GM21367 (cell line): Measurements from ENCODE around the gene ARHGEF38.
"Not testable (repeated sequence)": the region's sequence is repeated elsewhere in the genome, so short reads cannot be mapped to it uniquely, and the experiment has no call there.

Experiments
- ATAC-seq: cut with Tn5 transposase; IDR thresholded peaks from one replicate; pipeline ENCODE4 v1.9.1; 2021; ENCODE audit not compliant: unreplicated experiment

ARHGEF38 gene

DNA sequence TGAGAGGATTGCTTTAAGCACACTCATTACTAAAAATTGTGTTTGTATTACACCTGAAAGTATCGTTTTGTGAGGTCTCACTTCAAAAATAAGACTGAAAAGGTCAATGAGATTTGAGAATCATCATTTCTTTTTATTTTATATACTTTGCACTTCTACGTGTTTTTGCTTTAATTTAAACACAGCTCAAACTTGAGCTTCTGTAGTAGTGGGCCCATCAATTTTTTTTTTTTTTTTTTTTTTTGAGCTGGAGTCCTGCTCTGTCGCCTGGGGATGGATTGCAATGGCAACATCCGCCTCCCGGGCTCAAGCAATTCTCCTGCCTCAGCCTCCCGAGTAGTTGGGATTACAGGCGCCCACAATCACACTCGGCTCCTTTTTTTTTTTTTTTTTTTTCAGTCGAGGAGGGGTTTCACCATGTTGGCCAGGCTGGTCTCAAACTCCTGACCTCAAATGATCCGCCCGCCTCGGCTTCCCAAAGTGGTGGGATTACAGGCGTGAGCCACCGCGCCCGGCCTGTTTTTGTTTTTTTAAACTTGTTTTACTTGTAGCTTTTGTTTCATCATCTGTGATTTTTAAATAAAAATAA is 157.7 kb downstream of the ARHGEF38 start:
- no peak for ATAC-seq

GRCh38 chr4:105710678-105711077 is 158.3 kb downstream of the ARHGEF38 start:
- ATAC-seq = no peak

DNA sequence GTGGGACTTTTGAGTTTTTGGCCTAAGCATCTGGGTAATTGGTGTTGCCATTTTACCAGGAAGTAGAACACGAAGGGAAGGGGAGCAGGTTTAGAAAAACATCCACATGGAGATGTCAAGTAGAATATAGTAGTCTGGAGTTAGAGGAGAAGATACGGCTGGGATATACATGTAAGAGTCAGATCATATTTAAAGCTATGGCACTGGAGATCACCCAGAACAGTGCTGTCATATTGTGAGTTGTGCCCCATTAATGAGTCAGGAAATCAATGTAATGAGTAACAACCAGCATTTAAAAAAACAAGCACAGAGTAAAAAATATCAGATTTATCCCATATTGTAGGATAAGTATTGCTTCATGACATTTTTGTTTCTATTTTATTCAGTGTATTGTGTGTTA is 160.3 kb downstream of the ARHGEF38 start:
- ATAC-seq = no peak

- ATAC-seq = peak; percentile 56
Measured at GRCh38 chr4:105714071-105714521, 161.7 kb downstream of the ARHGEF38 start.

DNA sequence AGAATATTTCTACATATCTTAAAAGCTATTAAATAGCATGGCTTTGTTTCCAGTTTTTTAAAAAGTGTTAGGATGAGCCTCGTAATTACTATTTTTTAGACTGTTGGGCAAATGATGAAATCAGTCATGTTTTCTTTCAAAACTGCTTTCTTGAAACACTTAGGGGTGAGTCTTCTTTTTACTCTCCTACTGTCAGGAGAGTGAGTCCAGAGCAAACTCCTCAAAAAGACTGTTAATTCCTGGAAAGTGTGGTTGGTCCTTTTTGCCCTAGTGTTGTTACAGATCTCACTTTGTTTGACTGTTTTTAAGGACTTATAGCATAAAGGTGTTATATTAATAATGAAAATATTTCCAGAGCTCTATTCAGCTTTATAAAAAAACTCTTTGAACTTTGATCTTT is 162.5 kb downstream of the ARHGEF38 start:
- ATAC-seq = no peak

GRCh38 chr4:105715692-105716278 is 163.4 kb downstream of the ARHGEF38 start:
- ATAC-seq = no peak

DNA sequence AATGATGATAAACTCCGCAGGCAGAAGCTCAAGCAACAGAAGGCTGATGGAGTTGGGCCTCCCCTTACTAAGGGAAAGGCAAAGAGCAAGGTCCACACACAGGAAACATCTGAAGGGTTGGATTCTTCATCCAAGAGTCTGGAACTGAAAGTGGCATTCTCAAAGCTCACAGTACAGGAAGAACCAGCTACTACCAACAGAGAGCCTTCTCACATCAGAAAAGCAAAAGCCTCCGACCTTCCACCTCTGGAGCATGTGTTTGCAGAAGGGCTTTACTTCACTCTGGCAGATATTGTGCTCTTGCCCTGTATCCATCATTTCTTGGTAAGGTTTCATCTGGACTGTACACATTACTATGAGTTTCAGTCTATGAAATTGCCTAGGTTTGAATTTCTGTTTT is 166.8 kb downstream of the ARHGEF38 start:
- no peak for ATAC-seq

DNA sequence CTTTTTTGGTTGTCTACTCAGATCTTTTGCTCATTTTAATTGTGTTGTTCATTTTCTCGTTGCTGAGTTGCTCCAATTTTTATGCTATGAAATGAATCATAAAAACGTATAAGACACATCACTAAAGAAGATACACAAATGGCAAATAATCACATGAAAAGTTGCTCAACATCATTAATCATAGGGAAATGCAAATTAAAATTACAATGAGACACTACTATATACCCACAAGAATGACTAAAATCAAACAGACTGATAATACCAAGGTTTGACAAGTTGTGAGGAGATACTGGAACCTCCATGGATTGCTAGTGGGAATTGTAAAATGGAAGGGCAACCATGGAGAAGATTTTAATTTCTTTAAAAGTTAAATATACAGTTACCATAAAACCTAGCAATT is 173.2 kb downstream of the ARHGEF38 start:
- ATAC-seq = no peak

- not testable (repeated sequence) for ATAC-seq
Measured at GRCh38 chr4:105729895-105730294, 177.5 kb downstream of the ARHGEF38 start.
